Activated CD4-positive, alpha-beta T cell treated with anti-CD3 and anti-CD28 coated beads, Interleukin-2, Interleukin-4, amounts not matched to agents 100 ng/mL and 50 ng/mL, durations not matched to agents 16 hours and 8 hours (primary cell): ENCODE data around the gene NLRC5.
"Not testable (repeated sequence)": the region's sequence is repeated elsewhere in the genome, so short reads cannot be mapped to it uniquely, and the experiment has no call there.

ENCODE experiments used
- DNase-seq: peaks from one replicate; pipeline ENCODE4 v3.0.0-alpha.2; 2020; ENCODE audit warnings: low spot score

NLRC5 gene

DNA sequence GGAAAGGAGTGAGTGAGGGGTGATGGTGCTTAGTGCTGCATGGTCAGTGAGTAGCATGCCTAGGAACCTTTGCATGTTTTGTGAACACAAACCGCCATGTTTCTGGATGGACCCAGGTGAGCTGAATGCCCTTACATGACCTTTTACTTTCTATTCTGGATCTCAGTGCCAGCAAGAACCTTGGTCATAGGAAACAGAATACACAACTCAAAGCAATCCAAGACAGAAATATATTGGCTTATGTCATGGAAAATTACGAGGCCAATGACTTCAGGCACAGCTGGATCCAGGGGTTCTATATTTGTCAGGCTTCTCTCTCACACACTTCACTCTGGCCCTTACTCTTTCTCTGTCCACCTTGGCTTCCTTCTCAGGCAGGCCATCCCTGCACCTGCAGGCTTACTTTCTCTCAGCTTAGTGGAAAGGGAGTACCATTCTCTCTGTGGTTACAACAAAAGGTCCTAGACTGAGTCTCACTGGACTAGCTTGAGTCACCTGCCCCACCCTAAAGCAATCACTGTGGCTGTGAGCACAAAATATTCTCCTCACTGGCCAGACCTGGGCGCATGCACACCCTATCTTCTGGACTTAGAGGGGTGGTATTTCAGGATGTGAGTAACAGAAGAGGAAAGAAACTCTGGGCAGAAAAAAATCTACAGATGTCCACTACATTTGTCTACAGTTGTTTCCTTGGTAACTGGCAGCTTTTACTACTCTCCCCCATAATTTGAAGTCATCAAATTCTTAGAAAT lies 82.7 kb downstream of the NLRC5 start:
- no peak for DNase-seq

DNA sequence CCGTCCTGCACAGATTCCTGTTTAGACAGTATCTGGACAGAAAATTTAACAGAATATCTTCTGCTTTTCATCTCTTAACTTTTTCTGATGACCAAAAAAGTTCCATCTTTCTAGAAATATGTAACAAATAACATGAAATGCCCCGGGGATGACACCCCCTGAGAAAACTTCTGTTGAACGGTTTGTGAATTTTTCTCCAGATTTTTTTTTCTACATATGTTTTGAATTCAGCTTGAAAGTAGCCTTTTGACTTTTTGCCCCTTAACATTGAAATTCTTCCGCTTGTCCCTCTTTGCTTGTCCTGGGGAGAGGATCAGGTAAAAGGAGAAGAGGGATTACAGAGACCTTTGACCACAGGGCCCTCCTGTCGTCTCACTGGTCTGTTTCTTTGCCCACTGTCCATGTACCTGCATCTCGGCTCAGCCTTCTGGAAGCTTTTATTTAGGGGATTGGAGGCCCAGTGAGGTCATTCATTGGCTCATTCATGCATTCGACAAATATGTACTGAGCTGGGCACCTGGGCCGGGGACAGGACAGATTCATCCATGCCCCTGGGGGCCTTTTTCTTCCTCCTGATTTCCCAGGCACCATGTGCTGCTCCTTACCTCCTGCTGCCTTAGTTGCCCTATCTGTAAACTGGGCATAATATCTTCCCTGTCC lies 83.4 kb downstream of the NLRC5 start:
- DNase-seq, result no peak

DNA sequence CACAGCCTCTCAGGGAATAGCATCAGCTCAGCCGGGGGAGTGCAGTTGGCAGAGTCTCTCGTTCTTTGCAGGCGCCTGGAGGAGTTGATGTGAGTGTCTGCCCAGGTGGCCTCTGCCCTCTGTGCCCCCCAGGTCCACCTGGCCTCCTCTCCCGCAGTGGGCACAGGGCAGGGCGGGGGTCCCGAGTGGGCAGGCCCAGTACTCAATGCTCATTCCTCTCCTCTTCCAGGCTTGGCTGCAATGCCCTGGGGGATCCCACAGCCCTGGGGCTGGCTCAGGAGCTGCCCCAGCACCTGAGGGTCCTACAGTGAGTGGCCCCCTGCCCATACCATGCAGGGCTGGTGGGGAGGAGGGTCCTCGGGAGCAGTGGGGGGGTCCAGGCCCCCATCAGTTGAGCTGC lies 88.4 kb downstream of the NLRC5 start:
- DNase-seq, result no peak

DNA sequence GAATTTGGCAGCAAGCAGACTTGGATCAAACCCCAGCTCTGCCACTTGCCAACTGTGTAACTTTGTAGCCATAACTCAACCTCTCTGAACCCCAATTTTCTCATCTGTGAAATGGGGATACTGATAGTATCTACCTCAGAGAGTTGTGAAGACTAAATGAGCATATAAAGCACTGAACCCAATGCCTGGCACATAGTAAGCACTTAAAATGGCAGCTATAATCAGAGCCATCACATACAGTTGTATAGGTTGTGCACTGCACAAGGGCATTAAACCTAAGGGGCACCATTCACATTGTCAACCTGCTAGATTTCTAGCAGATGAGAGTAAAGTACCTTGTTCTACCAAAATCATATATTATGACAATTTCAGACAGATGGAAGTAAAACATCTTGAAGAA lies 92.4 kb downstream of the NLRC5 start:
- no peak for DNase-seq

DNA sequence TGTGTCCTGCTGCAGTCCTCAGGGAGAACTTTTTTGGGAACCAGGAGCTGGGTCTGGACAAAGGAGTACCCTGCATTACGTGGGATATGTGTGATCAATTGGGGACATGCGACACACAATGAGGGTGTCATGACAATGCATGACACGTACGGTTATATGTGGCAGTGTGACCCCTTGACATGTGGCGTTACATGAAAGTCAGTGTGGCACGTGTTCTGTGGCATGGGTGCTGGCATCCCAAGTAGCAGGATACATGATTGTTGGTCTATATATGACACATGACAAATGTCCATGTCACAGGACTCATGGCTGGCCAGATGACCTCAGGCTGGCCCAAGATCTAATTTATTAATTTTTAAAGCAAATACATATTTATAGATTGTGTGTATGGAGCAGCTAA lies 93.3 kb downstream of the NLRC5 start:
- DNase-seq, result no peak

DNA sequence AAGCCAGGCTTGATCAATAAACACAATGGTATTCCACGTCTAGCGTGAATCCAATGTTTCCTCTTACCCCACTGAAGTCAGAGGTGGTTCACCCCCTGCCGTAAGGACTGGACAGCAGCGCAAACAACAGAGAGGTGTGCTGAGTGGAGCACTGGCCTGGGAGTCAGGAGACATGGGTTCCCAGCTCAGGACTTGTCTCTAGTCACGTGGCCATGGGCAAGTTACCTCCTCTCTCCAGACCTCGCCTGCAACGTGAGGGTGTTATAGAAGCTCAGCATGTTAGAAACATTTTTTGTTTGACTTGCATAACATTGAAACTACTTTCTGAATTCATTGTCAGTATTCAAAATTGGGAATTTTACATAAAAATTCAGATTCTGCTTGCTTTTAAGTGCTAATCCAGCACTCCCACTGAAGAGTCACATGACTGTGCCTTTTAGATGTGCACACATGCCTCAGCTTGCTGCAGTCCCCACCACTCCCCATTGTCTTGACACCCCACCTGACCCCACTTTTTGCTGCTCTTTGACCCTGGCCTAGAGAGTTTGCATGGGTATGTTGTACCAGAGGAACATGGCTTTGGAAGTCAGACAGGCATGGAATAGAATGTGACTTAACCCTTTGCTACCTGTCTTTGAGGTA lies 94.2 kb downstream of the NLRC5 start:
- no peak for DNase-seq

DNA sequence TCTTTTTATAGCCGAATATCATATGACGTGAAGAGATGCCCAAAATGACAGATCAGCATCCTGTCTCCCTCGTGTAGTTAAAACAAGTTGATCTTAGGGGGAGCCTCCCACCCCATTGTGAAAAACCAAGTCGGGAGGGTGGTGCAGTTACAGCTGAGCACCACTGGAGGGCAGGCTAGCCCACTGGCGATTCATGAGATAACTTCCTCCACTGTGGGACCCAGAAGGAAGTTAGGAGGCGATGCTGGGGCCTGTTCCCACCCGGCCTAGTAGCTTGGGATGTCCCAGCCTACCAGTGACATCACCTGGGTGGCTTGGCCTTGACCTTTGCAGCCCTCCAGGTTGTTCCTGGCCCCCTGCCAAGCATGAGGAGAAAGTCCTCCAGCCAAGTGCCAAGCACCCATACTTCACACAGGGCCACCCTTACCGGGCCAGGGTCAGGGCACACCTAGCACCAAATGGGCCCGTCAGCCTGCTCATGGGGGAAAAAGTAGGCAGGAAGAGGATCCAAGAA lies 95.0 kb downstream of the NLRC5 start:
- peak; percentile 72 for DNase-seq

DNA sequence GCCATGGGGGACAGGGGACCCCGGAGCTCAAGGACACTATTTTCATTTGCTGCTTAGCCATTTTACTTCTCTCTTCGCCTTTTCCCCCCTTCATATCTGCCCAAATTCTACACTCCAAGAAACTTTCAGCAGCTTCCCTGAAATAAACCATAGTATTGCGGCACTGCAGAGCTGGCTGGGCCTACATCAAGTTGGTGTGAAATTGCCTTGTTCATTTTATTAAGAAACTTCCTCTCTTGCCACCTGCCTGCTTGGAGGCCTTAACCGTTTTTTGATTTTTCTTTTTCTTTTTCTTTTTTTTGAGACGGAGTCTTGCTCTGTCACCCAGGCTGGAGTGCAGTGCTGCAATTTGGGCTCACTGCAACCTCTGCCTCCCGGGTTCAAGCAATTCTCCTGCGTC lies 95.6 kb downstream of the NLRC5 start:
- DNase-seq, result no peak

DNA sequence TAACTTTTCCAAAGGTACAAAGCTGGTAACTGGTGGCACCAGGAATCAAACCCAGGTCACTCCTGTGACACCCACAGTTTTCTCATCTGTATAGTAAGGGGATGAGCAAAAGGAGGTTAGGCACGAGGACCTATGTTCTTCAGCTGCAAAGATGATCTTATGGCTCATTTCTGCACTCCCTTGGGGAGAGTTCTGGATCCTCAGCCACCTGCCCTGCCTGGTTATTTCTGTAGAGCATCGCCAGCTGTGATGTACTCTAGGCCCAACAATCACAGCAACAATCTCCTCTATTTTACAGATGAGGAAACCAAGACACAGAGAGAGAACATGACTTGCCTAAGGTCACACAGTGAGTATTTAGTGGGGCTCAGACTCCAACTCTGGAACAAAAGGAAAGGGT lies 97.6 kb downstream of the NLRC5 start:
- no peak for DNase-seq

DNA sequence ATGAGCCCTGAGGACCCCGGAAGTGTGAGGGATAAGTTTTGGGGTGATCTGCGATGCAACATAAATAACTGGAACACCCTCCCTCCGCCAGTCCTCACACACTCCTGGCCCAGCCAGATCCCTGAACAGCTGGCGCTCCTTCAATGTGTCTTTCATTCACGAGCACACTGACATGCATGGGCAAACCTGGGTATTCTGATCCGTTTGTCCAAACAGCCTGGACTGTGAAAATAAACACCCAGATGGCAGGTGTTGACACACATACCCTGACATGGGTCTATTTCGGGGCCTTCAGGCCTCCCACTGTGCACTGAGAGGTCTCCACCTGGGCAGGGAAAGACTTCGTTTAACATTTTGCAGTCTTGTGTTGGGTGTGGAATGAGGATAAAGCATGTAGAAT lies 100.0 kb downstream of the NLRC5 start:
- no peak for DNase-seq

DNA sequence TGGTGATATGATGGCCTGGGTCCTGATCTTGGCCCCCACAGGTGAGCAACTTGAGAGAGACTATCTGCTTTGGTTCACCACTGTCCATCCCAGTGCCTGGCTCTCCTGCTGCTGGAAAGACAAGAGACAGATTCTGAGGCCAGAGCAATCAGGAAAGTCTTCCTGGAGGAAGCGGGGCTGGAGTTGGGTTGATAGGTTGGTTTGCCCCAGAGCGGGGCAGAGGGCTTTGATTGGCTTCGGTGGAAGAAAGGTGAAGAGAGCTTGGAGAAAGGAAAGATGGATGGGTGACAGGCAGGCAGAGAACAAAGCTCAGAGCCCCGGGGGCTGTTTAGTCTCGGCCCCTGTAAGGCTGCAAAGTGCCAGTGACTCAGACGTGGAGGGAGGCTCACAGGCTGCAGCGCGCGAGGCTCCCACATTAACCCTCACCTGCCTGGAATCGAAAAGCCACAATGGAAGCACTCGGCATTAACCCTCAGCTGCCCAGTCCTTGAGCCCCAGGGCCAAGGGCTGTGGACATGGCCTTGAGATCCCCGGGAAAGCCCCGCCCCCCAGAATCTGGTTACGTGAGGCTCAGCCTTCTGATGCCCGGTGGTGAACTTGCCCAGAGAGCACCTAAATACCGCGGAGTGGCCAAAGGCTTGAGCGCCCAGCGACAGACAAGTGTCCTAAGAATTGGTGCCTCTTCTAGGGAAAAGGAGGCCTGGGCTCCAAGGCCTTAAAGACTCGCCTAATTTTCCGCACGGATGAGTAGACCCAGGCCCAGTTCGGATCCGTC lies 102.0 kb downstream of the NLRC5 start:
- DNase-seq, result no peak

DNA sequence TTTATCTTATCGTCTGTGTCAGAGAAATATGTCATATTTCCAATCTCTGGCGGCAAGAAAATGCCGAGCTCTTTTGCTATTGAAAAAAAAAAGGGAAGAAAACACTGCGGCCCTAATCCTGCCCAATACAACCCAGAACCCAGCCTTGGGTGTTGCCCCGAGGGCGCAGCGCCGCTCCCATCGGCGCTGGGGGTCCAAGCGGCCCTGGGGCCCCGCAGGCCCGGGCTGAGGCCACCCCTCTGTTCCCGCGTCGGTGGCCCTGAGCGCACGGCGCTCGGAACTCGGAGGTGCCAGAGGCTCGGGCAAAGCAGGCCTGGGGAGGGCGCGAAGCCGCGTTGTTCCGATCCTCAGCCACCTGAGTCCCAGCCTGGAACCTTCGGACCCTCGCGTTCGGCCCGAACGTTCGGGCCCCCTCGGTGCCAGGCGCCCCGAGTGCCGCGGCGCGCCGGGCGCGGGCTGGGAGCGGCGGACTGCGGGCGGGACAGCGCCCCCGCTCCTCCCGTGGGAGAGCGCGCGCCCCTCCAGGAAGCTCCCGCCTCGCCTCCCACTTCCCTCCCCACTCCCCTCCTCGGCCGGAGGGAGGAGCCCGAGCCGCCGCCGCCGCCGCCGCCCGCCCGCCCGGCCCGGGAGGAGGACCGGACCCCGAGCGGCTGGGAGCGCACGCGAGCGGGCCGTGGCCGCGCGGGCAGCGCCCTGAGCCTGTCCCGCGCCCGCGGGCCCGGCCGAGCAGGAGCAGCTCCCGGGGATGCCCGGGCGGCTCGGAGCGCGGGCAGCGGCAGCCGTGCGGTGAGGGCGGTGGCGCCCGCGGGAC lies 102.8 kb downstream of the NLRC5 start, which contains the start of gene CPNE2:
CPNE2 (plus strand) TSS at position 609 of the 811 bp plus-strand sequence. CDS start 18,160 bp downstream, outside the sequence.
- peak; percentile 17 for DNase-seq

DNA sequence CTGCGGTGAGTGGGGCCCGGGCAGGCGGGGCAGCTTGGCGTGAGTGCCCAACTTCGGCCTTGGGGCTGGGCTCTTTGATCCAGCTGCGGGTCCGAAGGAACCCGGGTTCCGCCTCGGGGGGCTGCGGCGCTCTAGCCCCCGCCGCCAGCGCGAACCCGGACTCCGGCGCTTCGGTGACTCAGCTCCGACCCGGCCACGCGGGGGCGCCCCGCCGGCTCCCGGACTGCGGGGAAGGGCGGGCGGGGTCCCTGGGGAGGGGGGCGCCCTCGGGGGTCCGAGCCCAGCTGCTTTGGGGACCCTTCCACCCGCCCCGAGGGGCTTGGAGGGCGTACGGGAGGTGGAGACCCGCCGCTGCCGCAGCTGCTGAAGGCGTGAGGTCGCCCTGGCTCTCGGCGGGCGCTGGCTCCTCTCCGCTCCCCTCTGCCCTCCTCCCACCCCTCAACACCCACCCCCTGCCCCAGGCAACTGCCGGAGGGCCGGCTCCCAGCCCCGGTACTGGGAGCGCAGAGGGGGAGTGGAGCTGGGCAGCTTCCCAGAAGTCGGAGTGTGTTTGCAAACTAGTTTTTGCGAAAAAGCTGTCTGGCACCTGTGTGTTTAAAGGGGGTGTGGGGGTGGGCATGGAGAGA lies 103.5 kb downstream of the NLRC5 start:
- peak; percentile 28 for DNase-seq

DNA sequence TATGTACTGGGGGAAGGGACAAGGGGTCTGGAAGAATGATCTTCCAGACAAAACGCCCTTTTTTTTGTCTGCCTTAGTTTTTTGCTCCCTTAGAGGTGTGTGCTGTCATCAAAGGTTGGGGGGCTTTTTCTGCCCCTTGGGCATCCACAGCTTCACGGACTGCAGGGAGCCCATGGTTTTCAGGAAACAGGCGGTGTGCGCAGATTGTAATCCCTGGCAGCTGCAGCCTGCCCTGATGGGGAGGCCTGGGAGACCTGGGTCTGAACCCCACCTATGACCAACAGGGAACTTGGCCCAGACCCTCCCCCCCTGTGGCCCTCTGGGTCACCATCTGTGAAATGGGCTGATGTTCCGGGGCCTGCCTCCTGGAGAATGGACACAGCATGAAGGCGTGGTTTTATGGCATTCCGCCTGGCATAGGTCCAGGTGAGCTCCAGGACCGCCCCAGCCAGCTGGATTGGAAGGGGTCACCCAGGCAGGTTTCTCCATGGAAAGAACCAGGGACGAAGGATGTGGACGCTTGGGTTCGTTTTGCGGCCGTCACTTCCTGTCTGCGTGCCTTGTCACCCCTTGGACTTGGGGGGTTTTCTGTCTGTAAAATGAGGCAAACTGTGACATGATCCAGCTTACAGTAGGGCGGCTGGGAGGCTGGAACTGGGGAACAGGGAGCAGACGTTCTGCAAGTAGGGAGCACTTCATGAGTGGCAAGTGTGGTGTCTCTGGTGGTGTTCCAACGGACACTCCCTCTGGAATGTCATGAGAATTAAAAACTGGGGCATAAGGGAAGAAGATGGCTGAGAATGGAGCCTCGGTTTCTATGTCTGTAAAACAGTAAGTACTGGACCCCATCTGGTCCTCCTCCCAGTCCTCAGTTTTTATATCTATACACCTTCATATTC lies 104.6 kb downstream of the NLRC5 start:
- DNase-seq, result no peak

DNA sequence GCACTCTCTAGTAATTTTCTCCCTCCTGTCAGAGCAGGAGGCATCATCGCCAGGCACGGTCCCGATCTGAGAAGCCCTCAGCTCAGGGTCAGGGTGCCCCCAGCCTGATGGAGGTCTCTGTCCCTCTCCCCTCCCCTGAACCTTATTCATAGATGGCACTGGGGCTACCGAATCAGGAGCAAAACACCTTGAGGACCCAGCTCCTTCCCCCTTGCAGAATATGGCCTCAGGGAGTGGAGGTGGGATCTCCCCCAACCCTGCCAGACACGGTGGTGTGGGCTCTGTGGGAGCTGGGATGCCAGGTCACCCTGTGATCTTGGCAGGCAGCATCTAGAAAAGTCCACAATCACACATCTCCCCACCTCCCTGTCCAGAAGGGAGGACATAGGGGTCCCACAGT lies 105.6 kb downstream of the NLRC5 start:
- DNase-seq, result no peak

DNA sequence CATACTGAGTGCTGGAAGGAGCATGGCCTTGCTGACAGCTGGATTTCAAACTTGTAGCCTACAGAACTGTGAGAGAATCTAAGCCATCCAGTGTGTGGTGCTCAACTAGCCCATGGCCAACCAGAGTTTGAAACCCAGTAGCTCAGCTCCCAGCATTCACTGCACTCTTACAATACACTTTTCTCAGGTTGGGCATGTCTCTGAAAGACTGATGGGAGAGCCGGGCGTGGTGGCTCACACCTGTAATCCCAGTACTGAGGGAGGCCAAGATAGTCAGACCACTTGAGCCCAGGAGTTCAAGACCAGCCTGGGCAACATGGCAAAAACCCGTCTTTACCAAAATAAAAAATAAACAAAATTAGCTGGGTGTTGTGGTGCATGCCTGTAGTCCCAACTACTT lies 106.8 kb downstream of the NLRC5 start:
- DNase-seq, result no peak

DNA sequence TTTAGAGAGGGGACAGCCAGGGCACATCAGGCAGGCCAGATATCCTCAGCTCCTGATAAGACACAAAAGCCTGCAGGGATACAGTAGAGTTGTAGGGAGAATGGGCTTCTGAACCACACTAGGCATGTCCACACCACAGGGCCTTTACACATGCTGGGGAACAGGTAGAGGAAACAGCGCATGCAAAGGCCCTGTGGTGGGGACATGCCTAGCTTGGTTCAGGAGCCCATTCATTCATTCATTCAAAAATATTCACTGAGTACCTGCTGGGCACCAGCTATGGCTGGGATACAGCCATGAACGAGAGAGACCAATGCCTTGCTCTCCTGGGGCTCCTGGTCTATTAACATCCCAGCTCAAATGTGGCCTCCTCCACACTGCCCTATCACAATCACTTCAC lies 107.4 kb downstream of the NLRC5 start:
- DNase-seq, result no peak

DNA sequence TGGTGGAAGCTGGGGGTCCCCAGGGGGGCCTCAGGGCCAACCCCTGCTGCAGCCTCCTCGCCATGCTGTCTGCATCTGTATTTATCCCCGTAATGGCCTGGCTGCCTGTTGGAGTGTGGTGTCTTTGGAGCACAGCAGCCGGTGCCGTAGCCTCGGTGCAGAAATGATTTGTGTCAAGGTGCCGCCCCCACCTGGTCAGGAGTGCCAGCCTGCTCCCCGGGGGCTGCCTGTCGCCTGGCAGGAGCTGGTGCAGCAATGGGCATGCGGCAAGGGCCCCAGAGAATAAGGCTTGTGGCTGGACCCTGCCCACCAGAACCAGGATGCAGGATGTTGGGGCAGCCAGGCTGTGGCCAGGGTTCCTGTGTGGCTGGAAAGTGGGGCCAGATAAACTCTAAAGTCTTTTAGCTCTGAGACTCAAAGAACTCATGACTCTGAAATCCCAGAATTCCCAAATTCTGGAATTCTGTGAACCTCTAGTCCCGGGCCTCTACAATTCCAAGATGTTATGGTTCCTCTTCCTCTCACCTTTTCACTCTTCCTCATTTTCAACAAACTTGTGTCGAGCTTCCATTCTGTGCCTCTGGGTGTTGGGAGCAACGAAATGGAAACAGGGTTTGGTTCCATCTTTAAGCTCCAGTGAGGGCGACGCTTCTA lies 109.0 kb downstream of the NLRC5 start:
- no peak for DNase-seq

DNA sequence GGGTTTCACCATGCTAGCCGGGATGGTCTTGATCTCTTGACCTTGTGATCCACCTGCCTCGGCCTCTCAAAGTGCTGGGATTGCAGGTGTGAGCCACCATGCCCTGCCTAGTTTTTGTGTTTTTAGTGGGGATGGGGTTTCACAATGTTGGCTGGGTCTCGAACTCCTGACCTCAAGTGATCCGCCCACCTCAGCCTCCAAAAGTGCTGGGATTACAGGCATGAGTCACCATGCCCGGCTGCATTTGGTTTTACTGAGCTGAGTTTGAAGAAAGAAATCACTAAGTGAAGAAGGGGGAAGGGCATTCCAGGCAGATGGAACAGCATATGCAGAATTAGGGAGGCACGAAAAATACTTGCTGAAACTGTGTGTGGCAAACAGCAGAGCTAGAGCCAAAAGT lies 110.6 kb downstream of the NLRC5 start:
- not testable (repeated sequence) for DNase-seq
